KOPT-K1 (cell line): Measurements from ENCODE around the gene FDX1.

ENCODE experiments used
- H3K27ac ChIP-seq: fragments of 200-600 bp; sonication (generic); 2 replicates; pipeline ENCODE4 v1.5.1; 2016; ENCODE audit warnings: antibody characterized with exemption, mild to moderate bottlenecking, low read depth, low read length; ENCODE audit not compliant: poor library complexity, severe bottlenecking
- H3K36me3 ChIP-seq: fragments of 200-600 bp; sonication (generic); 2 replicates; pipeline ENCODE4 v1.5.1; 2017; ENCODE audit warnings: antibody characterized with exemption, mild to moderate bottlenecking, low read length, moderate library complexity; ENCODE audit not compliant: insufficient read depth
- H3K9me3 ChIP-seq: fragments of 200-600 bp; sonication (generic); 2 replicates; pipeline ENCODE4 v1.5.1; 2017; ENCODE audit warnings: antibody characterized with exemption, low read length, mild to moderate bottlenecking; ENCODE audit not compliant: insufficient read depth, poor library complexity, severe bottlenecking

The FDX1 gene

DNA sequence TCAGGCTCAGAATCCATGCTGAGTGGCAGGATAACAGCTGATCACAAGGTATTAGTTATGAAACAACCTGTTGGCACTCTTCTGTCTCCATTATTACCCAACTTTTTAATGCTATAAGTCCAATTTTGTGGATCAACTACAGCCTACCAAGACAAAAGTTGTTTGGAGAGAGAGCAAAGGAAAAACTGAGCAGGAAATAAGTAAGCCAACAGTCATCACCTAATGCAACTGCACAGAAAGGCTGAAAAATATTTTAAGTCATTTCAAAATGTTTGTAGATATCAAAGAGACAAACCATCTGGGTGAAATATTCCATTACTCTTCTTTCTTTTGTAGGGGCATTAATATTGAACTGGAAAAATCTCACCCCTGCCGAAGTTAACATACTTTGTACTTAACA lies 41.6 kb downstream of the FDX1 start:
- H3K9me3 ChIP-seq, result no peaks in the 10 kb centered on the region
- H3K27ac ChIP-seq, result no peak overlapping the region
- H3K36me3 ChIP-seq, result no peaks in the 10 kb centered on the region

DNA sequence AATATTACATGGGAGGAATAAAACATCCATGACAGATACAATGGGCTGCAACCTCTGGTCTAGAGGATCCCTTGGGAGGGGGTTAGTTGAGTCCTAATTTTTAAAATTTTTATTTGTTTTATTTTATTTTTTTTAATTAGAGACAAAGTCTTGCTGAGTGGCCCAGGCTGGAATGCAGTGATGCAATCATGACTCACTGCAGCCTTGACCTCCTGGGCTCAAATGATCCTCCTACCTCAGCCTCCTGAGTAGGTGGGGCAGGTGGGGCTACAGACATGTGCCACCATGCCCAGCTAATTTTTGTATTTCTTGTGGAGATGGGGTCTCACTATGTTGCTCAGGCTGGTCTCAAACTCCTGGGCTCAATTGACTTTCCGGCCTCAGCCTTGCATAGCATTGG lies 43.1 kb downstream of the FDX1 start:
- H3K36me3 ChIP-seq, result no peaks in the 10 kb centered on the region
- no peak overlapping the region for H3K27ac ChIP-seq
- no peaks in the 10 kb centered on the region for H3K9me3 ChIP-seq

- no peaks in the 10 kb centered on the region for H3K9me3 ChIP-seq
- no peaks in the 10 kb centered on the region for H3K36me3 ChIP-seq
Measured at GRCh38 chr11:110473706-110474105, 44.0 kb downstream of the FDX1 start.

DNA sequence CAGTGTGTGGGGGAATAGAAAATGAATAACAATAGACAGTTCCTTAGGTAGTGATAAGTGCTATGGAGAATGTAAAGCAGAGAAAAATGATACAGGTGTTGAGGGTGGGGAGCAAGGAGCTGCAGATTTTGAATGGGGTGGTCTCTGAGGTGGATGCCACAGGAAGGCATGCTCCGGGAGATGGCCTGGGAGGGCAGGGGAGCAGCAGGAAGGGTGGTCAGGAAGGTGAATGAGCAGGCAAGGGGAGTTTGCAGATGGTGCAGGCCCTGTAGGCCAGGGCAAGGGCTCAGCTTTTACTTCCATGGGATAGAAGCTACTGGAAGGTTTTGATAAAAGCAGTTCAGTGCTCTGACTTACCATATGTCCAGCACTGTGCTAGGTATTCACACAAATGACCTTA lies 44.8 kb downstream of the FDX1 start:
- H3K27ac ChIP-seq, result no peak overlapping the region
- no peaks in the 10 kb centered on the region for H3K9me3 ChIP-seq
- no peaks in the 10 kb centered on the region for H3K36me3 ChIP-seq

More at GRCh38 chr11:110473706-110474105, 44.0 kb downstream of the FDX1 start:
- H3K27ac ChIP-seq, result no peak overlapping the region

DNA sequence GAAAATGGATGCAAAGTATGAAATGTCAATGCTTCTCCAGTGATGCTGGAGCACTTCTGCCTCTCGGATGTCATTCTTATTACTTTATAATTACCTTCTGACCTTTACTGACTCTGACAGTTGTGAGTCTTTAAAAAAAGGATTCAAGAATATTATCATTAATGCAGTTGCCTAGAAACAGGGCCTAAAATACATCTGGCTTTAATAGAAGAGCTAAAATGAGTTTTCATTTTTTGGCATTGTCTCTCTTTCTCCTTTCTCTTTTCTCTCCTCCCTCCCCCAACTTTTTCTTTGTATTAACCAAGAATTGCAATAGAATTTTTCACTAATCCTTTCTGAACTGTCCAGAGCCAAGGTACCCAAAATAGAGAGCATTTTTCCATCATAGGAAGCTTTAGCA lies 45.9 kb downstream of the FDX1 start:
- Histone ChIP-seq H3K27ac (no peak overlapping the region), H3K9me3 (no peaks in the 10 kb centered on the region), H3K36me3 (no peaks in the 10 kb centered on the region)

DNA sequence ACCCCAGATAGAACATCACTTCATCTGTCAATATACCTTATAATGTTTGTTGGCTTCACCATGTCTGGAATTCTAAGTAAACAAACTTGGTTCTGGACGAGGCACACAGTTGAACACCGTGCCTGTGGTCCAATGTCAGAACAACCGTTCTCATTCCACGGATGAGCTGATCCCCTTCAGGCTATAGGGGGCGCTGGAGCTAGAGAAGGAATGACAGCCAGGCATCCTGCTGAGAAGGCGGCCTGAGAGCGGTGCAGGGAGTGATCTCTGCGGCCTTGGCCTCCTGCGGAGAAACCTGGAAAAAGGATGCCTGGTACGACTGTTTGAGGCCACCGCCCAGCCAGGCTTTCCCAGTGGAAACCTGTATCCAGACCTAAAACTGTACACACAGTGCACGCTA lies 48.7 kb downstream of the FDX1 start:
- Histone ChIP-seq H3K27ac (no peak overlapping the region), H3K9me3 (no peaks in the 10 kb centered on the region), H3K36me3 (no peaks in the 10 kb centered on the region)

- H3K27ac ChIP-seq, result no peak overlapping the region
- no peaks in the 10 kb centered on the region for H3K36me3 ChIP-seq
- H3K9me3 ChIP-seq, result no peaks in the 10 kb centered on the region
Measured at GRCh38 chr11:110479108-110480101, 49.7 kb downstream of the FDX1 start.

- Histone ChIP-seq H3K9me3 (no peaks in the 10 kb centered on the region), H3K27ac (no peak overlapping the region), H3K36me3 (no peaks in the 10 kb centered on the region)
Measured at GRCh38 chr11:110481523-110481922, 51.8 kb downstream of the FDX1 start.

DNA sequence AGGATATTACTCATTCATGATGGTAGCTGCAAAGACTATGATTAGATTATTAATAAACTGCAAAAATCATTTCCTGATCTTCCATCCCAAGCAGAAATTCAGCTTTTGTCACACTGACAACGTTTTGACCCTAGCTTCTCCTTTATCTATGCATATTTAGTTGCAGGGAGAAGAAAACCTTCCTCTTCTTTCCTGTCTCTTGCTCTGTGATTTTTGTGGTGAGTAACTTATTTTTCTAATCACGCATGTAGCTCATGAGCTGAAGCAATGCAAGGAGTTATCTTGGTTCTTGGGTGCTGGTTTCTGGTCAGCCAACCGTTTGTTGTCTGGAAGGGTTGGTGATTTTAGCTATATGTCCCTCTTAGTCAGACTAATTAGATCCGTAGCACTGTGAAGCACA lies 56.4 kb downstream of the FDX1 start:
- H3K27ac ChIP-seq, result no peak overlapping the region

DNA sequence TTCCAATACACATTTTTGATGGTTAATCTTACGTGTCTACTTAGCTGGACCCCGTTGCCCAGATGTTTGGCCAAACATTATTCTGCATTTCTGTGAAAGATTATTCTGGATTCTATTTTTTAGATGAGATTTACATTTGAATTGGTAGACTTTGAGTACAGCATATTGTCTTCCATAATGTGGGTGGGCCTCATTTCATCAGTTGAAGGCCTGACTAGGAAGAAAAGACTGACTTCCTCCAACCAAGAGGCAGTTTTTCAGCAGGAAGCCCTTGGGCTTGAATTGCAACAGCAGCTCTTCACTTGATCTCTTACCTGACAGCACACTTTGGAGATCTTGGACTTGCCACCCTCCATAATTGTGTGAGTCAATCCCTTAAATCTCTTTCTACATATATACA lies 58.7 kb downstream of the FDX1 start:
- Histone ChIP-seq H3K27ac (no peak overlapping the region), H3K36me3 (no peaks in the 10 kb centered on the region), H3K9me3 (peaks cover 5% of the 10 kb centered on the region)

More for the DNA sequence above, 56.4 kb downstream of the FDX1 start:
- Histone ChIP-seq H3K36me3 (no peaks in the 10 kb centered on the region), H3K9me3 (no peaks in the 10 kb centered on the region)

GRCh38 chr11:110490886-110491285 lies 61.1 kb downstream of the FDX1 start:
- Histone ChIP-seq H3K9me3 (peaks cover 5% of the 10 kb centered on the region), H3K27ac (no peak overlapping the region), H3K36me3 (no peaks in the 10 kb centered on the region)

DNA sequence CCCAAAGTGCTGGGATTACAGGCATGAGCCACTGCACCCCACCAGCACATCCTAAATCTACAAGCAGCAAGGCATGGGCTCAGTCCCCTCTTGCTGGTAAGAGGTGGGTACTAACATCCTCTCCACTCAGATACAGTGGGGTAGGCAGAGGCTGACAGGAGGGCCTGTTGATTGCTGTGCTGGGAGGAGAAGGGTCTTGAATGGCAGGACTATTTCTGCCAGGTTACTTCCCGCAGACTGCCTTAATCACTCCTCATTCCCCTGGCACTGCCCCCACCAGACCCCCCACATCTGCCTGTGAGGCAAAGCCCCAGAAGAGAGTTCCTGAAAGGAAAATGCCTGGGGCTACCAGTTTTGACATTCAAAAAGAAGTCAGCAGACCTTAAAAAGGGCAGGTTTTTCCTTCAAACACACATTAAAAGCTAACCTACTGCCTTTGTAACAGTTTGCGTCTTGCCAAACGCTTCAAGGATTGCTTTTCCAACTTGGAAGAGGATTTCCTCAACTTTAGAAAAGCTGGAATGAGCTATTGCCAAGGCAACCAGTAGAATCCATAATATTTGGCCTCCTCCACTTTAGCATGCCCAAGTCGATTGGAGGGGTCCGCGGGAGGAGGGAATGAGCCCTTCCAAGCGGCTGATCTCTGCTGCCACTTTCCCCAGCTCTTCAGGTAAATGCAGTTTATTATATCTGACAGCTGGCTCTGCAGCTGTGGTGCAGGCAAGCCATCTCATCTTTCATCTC lies 62.0 kb downstream of the FDX1 start:
- Histone ChIP-seq H3K27ac (no peak overlapping the region), H3K9me3 (peaks cover 5% of the 10 kb centered on the region), H3K36me3 (no peaks in the 10 kb centered on the region)

GRCh38 chr11:110492321-110492685 lies 62.6 kb downstream of the FDX1 start:
- H3K27ac ChIP-seq, result no peak overlapping the region
- no peaks in the 10 kb centered on the region for H3K36me3 ChIP-seq
- peaks cover 5% of the 10 kb centered on the region for H3K9me3 ChIP-seq

DNA sequence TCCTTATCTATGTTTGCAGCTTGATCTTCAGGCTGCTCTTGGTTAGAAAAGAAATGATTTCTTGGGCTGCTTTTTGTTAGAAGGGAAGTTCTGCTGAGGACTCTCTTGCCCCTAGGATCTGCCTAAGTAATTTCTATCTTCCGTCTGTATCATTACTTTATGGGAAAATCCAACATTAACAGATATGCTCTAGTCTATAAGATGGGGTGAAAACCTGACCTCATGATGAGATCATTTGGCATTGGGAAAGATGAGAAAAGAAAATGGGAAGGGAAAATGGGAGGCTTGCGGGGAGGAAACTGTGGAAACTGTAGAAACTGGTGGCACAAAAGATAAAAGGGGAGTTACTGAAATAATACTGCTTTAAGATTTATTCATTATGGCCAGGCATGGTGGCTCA lies 63.6 kb downstream of the FDX1 start:
- Histone ChIP-seq H3K27ac (no peak overlapping the region), H3K9me3 (peaks cover 5% of the 10 kb centered on the region), H3K36me3 (no peaks in the 10 kb centered on the region)

DNA sequence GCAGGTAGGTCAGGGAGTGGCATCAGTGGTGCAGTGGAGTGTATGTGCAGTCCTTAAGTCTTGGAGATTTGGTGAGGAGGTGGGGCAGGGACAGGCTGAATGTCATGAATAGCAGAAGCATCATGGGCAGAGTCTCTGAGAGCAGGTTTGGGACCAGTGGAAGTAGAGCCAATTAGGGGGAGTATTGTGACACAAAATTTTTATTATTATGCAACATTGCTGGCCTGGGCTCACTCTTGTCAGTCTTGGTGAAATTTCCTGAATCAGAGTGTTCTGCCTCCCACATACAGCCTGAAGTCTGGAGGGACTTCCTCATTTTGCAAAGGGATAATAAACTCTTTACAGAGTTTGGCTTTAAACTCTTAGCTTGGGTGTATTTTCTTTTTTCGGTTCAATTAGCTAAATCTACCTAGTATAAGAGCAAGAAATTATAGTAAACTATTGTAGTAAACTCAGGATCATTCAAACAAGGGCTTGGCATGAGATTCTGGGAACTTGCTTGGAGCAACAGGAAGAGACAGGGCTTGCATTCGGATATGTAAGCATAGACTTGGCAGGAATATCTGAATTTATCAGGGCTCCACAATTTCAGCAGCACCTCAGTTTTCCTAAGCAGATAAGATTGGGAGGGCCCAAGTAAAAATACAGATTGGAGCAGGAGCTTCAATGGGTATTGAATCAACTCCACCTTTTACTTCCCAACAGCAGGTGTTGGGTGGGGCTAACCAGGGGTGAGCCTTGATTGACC lies 67.7 kb downstream of the FDX1 start:
- H3K9me3 ChIP-seq, result peaks cover 4% of the 10 kb centered on the region
- H3K36me3 ChIP-seq, result no peaks in the 10 kb centered on the region
- no peak overlapping the region for H3K27ac ChIP-seq
